IMR-90 (cell line): ENCODE measurements around the gene MLX. TPM values are rescaled to one million over a fixed set of nuclear protein-coding genes. Genes with fewer than 3 reads are reported as not detected.

Source experiments
- ATAC-seq: fragments of 200-7000 bp; cut with Tn5 transposase; 2 replicates; pipeline ENCODE4 v1.9.1; 2020; ENCODE audit warnings: low read depth, mild to moderate bottlenecking, moderate library complexity
- BruUV-seq: library from RNA; stranded (reverse); fragments of 400-500 nt; replicated peaks from 2 replicates; lab custom pipeline; 2021; lab: Mats Ljungman, UMichigan
- CTCF ChIA-PET: fragments of 300-600 bp; formaldehyde crosslinking; extraction: SDS; loops from one replicate; lab custom pipeline; 2021; ENCODE audit warnings: antibody characterized with exemption; lab: Yijun Ruan, JAX
- POLR2A ChIA-PET: fragments of 300-600 bp; sonication (Branson Sonifier 250); formaldehyde crosslinking; loops from one replicate; lab custom pipeline; 2022; ENCODE audit warnings: antibody characterized with exemption; ENCODE audit not compliant: unreplicated experiment; lab: Charles Lee
- DNase-seq: peaks from one replicate; pipeline ENCODE4 v3.0.0; 2013
- H2AFZ ChIP-seq: replicated peaks from 2 replicates; pipeline ENCODE3; 2013; ENCODE audit warnings: low read length, mild to moderate bottlenecking; ENCODE audit not compliant: poor library complexity
- H2AK5ac ChIP-seq: 2 replicates; pipeline ENCODE4 v1.6.1; 2013; ENCODE audit warnings: low read depth, low read length, inconsistent platforms
- H2AK9ac ChIP-seq: replicated peaks from 2 replicates; pipeline ENCODE3; 2013; ENCODE audit warnings: mild to moderate bottlenecking, low read depth, low read length, moderate library complexity; ENCODE audit not compliant: poor library complexity
- H2BK120ac ChIP-seq: 2 replicates; pipeline ENCODE4 v1.6.1; 2013; ENCODE audit warnings: low read depth, low read length, inconsistent platforms
- H2BK15ac ChIP-seq: 3 replicates; pipeline ENCODE4 v1.6.1; 2013; ENCODE audit warnings: low read depth, low read length, inconsistent platforms
- H2BK20ac ChIP-seq: 2 replicates; pipeline ENCODE4 v1.6.1; 2013; ENCODE audit warnings: low read depth, mild to moderate bottlenecking, inconsistent platforms, low read length, moderate library complexity
- H2BK5ac ChIP-seq: 2 replicates; pipeline ENCODE4 v1.6.1; 2013; ENCODE audit warnings: mild to moderate bottlenecking, low read depth, low read length, inconsistent platforms; ENCODE audit not compliant: poor library complexity, severe bottlenecking
- H3K14ac ChIP-seq: replicated peaks from 2 replicates; pipeline ENCODE4 v1.6.1; 2013; ENCODE audit warnings: low read depth, low read length, inconsistent platforms
- H3K18ac ChIP-seq: 2 replicates; pipeline ENCODE4 v1.6.1; 2013; ENCODE audit warnings: low read depth, low read length, control low read depth
- H3K23ac ChIP-seq: 2 replicates; pipeline ENCODE4 v1.6.1; 2013; ENCODE audit warnings: low read depth, low read length, inconsistent platforms
- H3K27ac ChIP-seq: 2 replicates; pipeline ENCODE4 v1.5.1; 2013; ENCODE audit warnings: mild to moderate bottlenecking, control low read depth, low read length; ENCODE audit not compliant: insufficient read depth
- H3K27me3 ChIP-seq: 2 replicates; pipeline ENCODE4 v1.6.1; 2013; ENCODE audit warnings: low read length; ENCODE audit not compliant: control insufficient read depth, insufficient read depth
- H3K36me3 ChIP-seq: 2 replicates; pipeline ENCODE4 v1.6.1; 2013; ENCODE audit warnings: low read length, mixed read lengths; ENCODE audit not compliant: control insufficient read depth, insufficient read depth
- H3K4ac ChIP-seq: 2 replicates; pipeline ENCODE4 v1.6.1; 2013; ENCODE audit warnings: low read depth, low read length, inconsistent platforms
- H3K4me1 ChIP-seq: 2 replicates; pipeline ENCODE4 v1.6.1; 2013; ENCODE audit warnings: low read length, mixed read lengths; ENCODE audit not compliant: control insufficient read depth, insufficient read depth
- H3K4me2 ChIP-seq: 2 replicates; pipeline ENCODE4 v1.6.1; 2013; ENCODE audit warnings: low read depth, mild to moderate bottlenecking, control low read depth, low read length, moderate library complexity
- H3K4me3 ChIP-seq: 2 replicates; pipeline ENCODE4 v1.5.1; 2013; ENCODE audit warnings: low read depth, mild to moderate bottlenecking, control low read depth, low read length, moderate library complexity; ENCODE audit not compliant: insufficient read depth
- H3K56ac ChIP-seq: 2 replicates; pipeline ENCODE4 v1.6.1; 2013; ENCODE audit warnings: low read length, inconsistent platforms; ENCODE audit not compliant: insufficient read depth; ENCODE audit errors: extremely low read depth
- H3K79me1 ChIP-seq, 2 experiments: 2 replicates each; pipeline ENCODE4 v1.6.1; 2013; ENCODE audit warnings: low read length in 2 of 2, inconsistent platforms in 1 of 2, low read depth in 1 of 2
- H3K9ac ChIP-seq: 2 replicates; pipeline ENCODE4 v1.6.1; 2013; ENCODE audit warnings: low read depth, low read length, control low read depth
- H3K9me1 ChIP-seq: 2 replicates; pipeline ENCODE4 v1.6.1; 2013; ENCODE audit warnings: low read length, inconsistent platforms; ENCODE audit not compliant: insufficient read depth
- H3K9me3 ChIP-seq: 2 replicates; pipeline ENCODE4 v1.6.1; 2013; ENCODE audit warnings: low read length; ENCODE audit not compliant: control insufficient read depth, insufficient read depth
- H4K20me1 ChIP-seq: 2 replicates; pipeline ENCODE4 v1.6.1; 2013; ENCODE audit warnings: low read length, inconsistent platforms; ENCODE audit not compliant: insufficient read depth
- H4K5ac ChIP-seq: 2 replicates; pipeline ENCODE4 v1.6.1; 2013; ENCODE audit warnings: mild to moderate bottlenecking, low read depth, low read length, control low read depth
- H4K8ac ChIP-seq, 2 experiments: 2 replicates each; pipeline ENCODE4 v1.6.1; 2013; ENCODE audit warnings: low read depth in 2 of 2, low read length in 2 of 2, control low read depth in 1 of 2, inconsistent platforms in 1 of 2
- H4K91ac ChIP-seq: 2 replicates; pipeline ENCODE4 v1.6.1; 2013; ENCODE audit warnings: low read depth, low read length, inconsistent platforms; ENCODE audit not compliant: insufficient read depth
- MAFK ChIP-seq: IDR thresholded peaks from 2 replicates; pipeline ENCODE4 v1.6.1; 2012; ENCODE audit warnings: low read depth, low read length, improper control_type of control experiment
- NFE2L2 ChIP-seq: fragments of 150-350 bp; IDR thresholded peaks from 2 replicates; pipeline ENCODE4 v1.6.1; 2016; ENCODE audit warnings: low read depth, mild to moderate bottlenecking, low read length
- WGBS, 2 experiments: methylation state at CpG; one replicate each; pipeline versions ENCODE4 v1.1.5 to v1.1.7; 2013; ENCODE audit warnings: missing lambda C conversion rate in 2 of 2; ENCODE audit not compliant: insufficient read length in 1 of 2; ENCODE audit errors: extremely low coverage in 2 of 2; 5-methylcytosine and 5-hydroxymethylcytosine counted together
- dilution Hi-C: fragments of 300-500 bp; cut with HindIII; formaldehyde crosslinking; loops from one replicate; pipeline ENCODE4 v1.14.3; 2018; ENCODE audit warnings: low sequenced_read_pairs; ENCODE audit not compliant: unreplicated experiment
- in situ Hi-C: fragments of 300-500 bp; cut with MboI; formaldehyde crosslinking; loops from 3 replicates; pipeline ENCODE4 v1.14.3; 2019; ENCODE audit warnings: low sequenced_read_pairs, inconsistent platforms, mixed read lengths
- intact Hi-C: fragments of 100-400 bp; cut with micrococcal nuclease; formaldehyde crosslinking; loops from 2 replicates; pipeline ENCODE4 v1.10.0; 2022
- polyA plus RNA-seq, 3 experiments: library from polyadenylated mRNA; depleted of rRNA; stranded (reverse); fragments of >200 nt; gene quantifications; 2 replicates each; pipeline ENCODE4 v1.2.3, GENCODE V29; 2012; ENCODE audit warnings: low replicate concordance in 1 of 3
- total RNA-seq: library from RNA; depleted of rRNA; stranded (reverse); fragments of >200 nt; gene quantifications from 2 replicates; pipeline ENCODE4 v1.2.3, GENCODE V29; 2012

Gene MLX
- total and polyA plus RNA-seq, 2 of the 4 experiments (the other 2 are of a cell fraction): 37.8 to 45.6 TPM

DNA sequence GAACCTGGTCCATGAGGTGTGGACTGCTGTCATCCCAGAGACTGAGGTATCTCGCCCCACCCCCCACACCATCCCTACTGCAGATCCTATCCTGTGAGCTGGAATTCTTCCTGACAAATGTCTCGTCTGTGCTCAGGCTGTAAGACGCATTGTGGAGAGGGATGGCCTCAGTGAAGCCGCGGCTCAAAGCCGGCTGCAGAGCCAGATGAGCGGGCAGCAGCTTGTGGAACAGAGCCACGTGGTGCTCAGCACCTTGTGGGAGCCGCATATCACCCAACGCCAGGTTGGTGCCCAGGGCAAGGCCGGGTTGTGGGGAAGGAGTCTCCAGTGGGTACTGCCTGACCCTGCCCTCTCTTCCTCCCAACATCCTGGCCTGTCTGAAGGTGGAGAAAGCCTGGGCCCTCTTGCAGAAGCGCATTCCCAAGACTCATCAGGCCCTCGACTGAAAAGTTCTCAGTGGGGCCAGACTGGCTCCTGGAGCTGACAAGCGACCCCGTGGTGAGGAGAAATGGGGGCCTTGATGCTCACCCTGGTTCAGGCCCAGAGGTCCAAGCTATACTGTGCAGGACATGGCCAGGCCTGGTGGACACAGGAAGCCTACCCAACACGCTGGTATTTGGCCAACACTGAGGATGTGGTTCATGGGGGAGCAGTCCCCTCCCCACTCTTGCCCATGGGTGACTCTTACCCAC lies 1.2 kb upstream of the MLX start:
- Histone ChIP-seq H3K18ac (no peak overlapping the region), H4K20me1 (peaks cover 8% of the 10 kb centered on the region; the same call in 1 of the 2 replicates), H4K8ac (peak overlapping the region in 1 of 2 experiments; percentile 96; a peak in 1 of 4 replicates), H2AK9ac (no peak overlapping the region), H3K4me1 (peaks cover 19% of the 10 kb centered on the region), H2AFZ (no peak overlapping the region), H2BK20ac (no peak overlapping the region), H2BK5ac (no peak overlapping the region), H3K27me3 (no peaks in the 10 kb centered on the region), H3K36me3 (peaks cover 48% of the 10 kb centered on the region), H3K14ac (no peak overlapping the region), H3K56ac (no peak overlapping the region), H4K5ac (peak overlapping the region; percentile 87; the same call in 1 of the 2 replicates), H3K79me1 (peaks cover 44 to 85% of the 10 kb centered on the region in 2 experiments), H3K9me3 (no peaks in the 10 kb centered on the region), H3K27ac (no peak overlapping the region), H3K4me3 (no peak overlapping the region), H2BK120ac (no peak overlapping the region), H3K9ac (no peak overlapping the region), H3K9me1 (peaks cover 21% of the 10 kb centered on the region), H2BK15ac (no peak overlapping the region), H3K4ac (no peak overlapping the region), H4K91ac (no peak overlapping the region), H2AK5ac (no peak overlapping the region), H3K23ac (no peak overlapping the region), H3K4me2 (no peak overlapping the region)
- ChIA-PET POLR2A (no interaction called here), CTCF (no interaction called here)
- intact Hi-C loops: no loop called here
- dilution Hi-C loops: no loop called here
- BruUV-seq: no TSS peak
- no peak for DNase-seq
- ATAC-seq: no peak
- in situ Hi-C loops: no loop called here
- 94% methylated on average over 7 of the region's 16 CpGs; no CpG with 5 or more reads in 1 of the 2 experiments for WGBS, 2 experiments
- TF ChIP-seq NFE2L2 (no peak), MAFK (no peak)
